ENCODE results near the gene GPR171. TPM values are rescaled to one million over a fixed set of nuclear protein-coding genes. Genes with fewer than 3 reads are reported as not detected.
"Not testable (repeated sequence)": the region's sequence is repeated elsewhere in the genome, so short reads cannot be mapped to it uniquely, and the experiment has no call there.

Gene GPR171
- polyA plus RNA-seq, 3 donors: 0.20 TPM; not detected in 2

GRCh38 chr3:151234825-151235224, 31.8 kb upstream of the GPR171 start:
- no CpG with 5 or more reads among the region's 6 CpGs for WGBS (ENCODE audit: insufficient coverage)
- TF ChIP-seq, protein P1, sequence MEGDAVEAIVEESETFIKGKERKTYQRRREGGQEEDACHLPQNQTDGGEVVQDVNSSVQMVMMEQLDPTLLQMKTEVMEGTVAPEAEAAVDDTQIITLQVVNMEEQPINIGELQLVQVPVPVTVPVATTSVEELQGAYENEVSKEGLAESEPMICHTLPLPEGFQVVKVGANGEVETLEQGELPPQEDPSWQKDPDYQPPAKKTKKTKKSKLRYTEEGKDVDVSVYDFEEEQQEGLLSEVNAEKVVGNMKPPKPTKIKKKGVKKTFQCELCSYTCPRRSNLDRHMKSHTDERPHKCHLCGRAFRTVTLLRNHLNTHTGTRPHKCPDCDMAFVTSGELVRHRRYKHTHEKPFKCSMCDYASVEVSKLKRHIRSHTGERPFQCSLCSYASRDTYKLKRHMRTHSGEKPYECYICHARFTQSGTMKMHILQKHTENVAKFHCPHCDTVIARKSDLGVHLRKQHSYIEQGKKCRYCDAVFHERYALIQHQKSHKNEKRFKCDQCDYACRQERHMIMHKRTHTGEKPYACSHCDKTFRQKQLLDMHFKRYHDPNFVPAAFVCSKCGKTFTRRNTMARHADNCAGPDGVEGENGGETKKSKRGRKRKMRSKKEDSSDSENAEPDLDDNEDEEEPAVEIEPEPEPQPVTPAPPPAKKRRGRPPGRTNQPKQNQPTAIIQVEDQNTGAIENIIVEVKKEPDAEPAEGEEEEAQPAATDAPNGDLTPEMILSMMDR (IDR thresholded peaks at IDR 0.05): no peak
- H3K9me3 ChIP-seq (replicated peaks in 1 of 2; ENCODE audit: control insufficient read depth in 1 of 2, insufficient read depth in 1 of 2, low read length in 2 of 2): no peaks in the 10 kb centered on the region
- H2AFZ ChIP-seq (ENCODE audit: insufficient read depth, low read depth, low read length, poor library complexity, severe bottlenecking): no peak overlapping the region
- H3K27me3 Mint-ChIP-seq (ENCODE audit: low read depth in 3 of 3): no peaks in the 10 kb centered on the region
- no peak overlapping the region for H3K4me2 ChIP-seq (replicated peaks; ENCODE audit: extremely low read depth, low read length, poor library complexity, severe bottlenecking)
- no peak overlapping the region for H3K9ac ChIP-seq (ENCODE audit: insufficient read depth, low read length, poor library complexity, severe bottlenecking)
- H3K4me1 Mint-ChIP-seq: peaks cover 16% of the 10 kb centered on the region
- H3K79me2 ChIP-seq (ENCODE audit: insufficient read depth, low read length): no peaks in the 10 kb centered on the region
- H3K36me3 Mint-ChIP-seq: no peaks in the 10 kb centered on the region
- H3K4me3 Mint-ChIP-seq: no peak overlapping the region
- intact Hi-C loops (cut with micrococcal nuclease): no loop called here
- DNase-seq: no peak
- H3K27ac ChIP-seq (ENCODE audit: low read depth in 1 of 2, low read length in 2 of 2): no peak overlapping the region
- no peaks in the 10 kb centered on the region for H3K36me3 ChIP-seq (replicated peaks in 1 of 2; ENCODE audit: control insufficient read depth in 1 of 2, insufficient read depth in 2 of 2, low read length in 2 of 2)
- H3K27ac Mint-ChIP-seq: peak overlapping the region in 1 of 7 donors; percentile 37
- H3K9me3 Mint-ChIP-seq: no peaks in the 10 kb centered on the region
- H3K4me1 ChIP-seq (ENCODE audit: control insufficient read depth in 1 of 2, insufficient read depth in 2 of 2, low read length in 2 of 2): peaks cover 12 to 18% of the 10 kb centered on the region in 2 donors
- H4K20me1 ChIP-seq (ENCODE audit: insufficient read depth, low read length): no peaks in the 10 kb centered on the region
- no peaks in the 10 kb centered on the region for H3K27me3 ChIP-seq (ENCODE audit: control insufficient read depth in 2 of 2, insufficient read depth in 2 of 2, low read length in 2 of 2)
- H3K4me3 ChIP-seq (replicated peaks in 1 of 3; ENCODE audit: low read depth in 2 of 3, low read length in 3 of 3): no peak overlapping the region

GRCh38 chr3:151232991-151233390, 30.0 kb upstream of the GPR171 start:
- H3K9me3 Mint-ChIP-seq: no peaks in the 10 kb centered on the region
- H3K27ac Mint-ChIP-seq: no peak overlapping the region
- Histone ChIP-seq H3K36me3 (replicated peaks in 1 of 2; ENCODE audit: control insufficient read depth in 1 of 2, insufficient read depth in 2 of 2, low read length in 2 of 2) (no peaks in the 10 kb centered on the region), H2AFZ (ENCODE audit: insufficient read depth, low read depth, low read length, poor library complexity, severe bottlenecking) (no peak overlapping the region), H3K4me2 (replicated peaks; ENCODE audit: extremely low read depth, low read length, poor library complexity, severe bottlenecking) (no peak overlapping the region), H3K9me3 (replicated peaks in 1 of 2; ENCODE audit: control insufficient read depth in 1 of 2, insufficient read depth in 1 of 2, low read length in 2 of 2) (no peaks in the 10 kb centered on the region), H4K20me1 (ENCODE audit: insufficient read depth, low read length) (no peaks in the 10 kb centered on the region), H3K27me3 (ENCODE audit: control insufficient read depth in 2 of 2, insufficient read depth in 2 of 2, low read length in 2 of 2) (no peaks in the 10 kb centered on the region), H3K4me1 (ENCODE audit: control insufficient read depth in 1 of 2, insufficient read depth in 2 of 2, low read length in 2 of 2) (peaks cover 12 to 20% of the 10 kb centered on the region in 2 donors), H3K4me3 (replicated peaks in 1 of 3; ENCODE audit: low read depth in 2 of 3, low read length in 3 of 3) (no peak overlapping the region), H3K9ac (ENCODE audit: insufficient read depth, low read length, poor library complexity, severe bottlenecking) (no peak overlapping the region), H3K27ac (ENCODE audit: low read depth in 1 of 2, low read length in 2 of 2) (no peak overlapping the region), H3K79me2 (ENCODE audit: insufficient read depth, low read length) (no peaks in the 10 kb centered on the region)
- intact Hi-C loops (cut with micrococcal nuclease): no loop called here
- no peaks in the 10 kb centered on the region for H3K36me3 Mint-ChIP-seq
- no peak for DNase-seq
- WGBS (ENCODE audit: insufficient coverage): 100% methylated on average over 3 of the region's 4 CpGs
- peaks cover 20% of the 10 kb centered on the region for H3K4me1 Mint-ChIP-seq
- TF ChIP-seq, protein P1 (IDR thresholded peaks at IDR 0.05): no peak
- no peaks in the 10 kb centered on the region for H3K27me3 Mint-ChIP-seq (ENCODE audit: low read depth in 3 of 3)
- H3K4me3 Mint-ChIP-seq: no peak overlapping the region

- H3K27ac Mint-ChIP-seq; H3K4me3 ChIP-seq (replicated peaks in 1 of 3; ENCODE audit: low read depth in 2 of 3, low read length in 3 of 3); H3K36me3 ChIP-seq (replicated peaks in 1 of 2; ENCODE audit: control insufficient read depth in 1 of 2, insufficient read depth in 2 of 2, low read length in 2 of 2); H3K4me2 ChIP-seq (replicated peaks; ENCODE audit: extremely low read depth, low read length, poor library complexity, severe bottlenecking); H3K4me3 Mint-ChIP-seq; H3K9me3 ChIP-seq (replicated peaks in 1 of 2; ENCODE audit: control insufficient read depth in 1 of 2, insufficient read depth in 1 of 2, low read length in 2 of 2); H3K9ac ChIP-seq (ENCODE audit: insufficient read depth, low read length, poor library complexity, severe bottlenecking); H2AFZ ChIP-seq (ENCODE audit: insufficient read depth, low read depth, low read length, poor library complexity, severe bottlenecking); H4K20me1 ChIP-seq (ENCODE audit: insufficient read depth, low read length); intact Hi-C loops (cut with micrococcal nuclease); H3K79me2 ChIP-seq (ENCODE audit: insufficient read depth, low read length); DNase-seq; H3K9me3 Mint-ChIP-seq; H3K27me3 Mint-ChIP-seq (ENCODE audit: low read depth in 3 of 3); H3K36me3 Mint-ChIP-seq; H3K27me3 ChIP-seq (ENCODE audit: control insufficient read depth in 2 of 2, insufficient read depth in 2 of 2, low read length in 2 of 2); H3K27ac ChIP-seq (ENCODE audit: low read depth in 1 of 2, low read length in 2 of 2): not testable (repeated sequence)
- peaks cover 16 to 26% of the 10 kb centered on the region in 2 donors for H3K4me1 ChIP-seq (ENCODE audit: control insufficient read depth in 1 of 2, insufficient read depth in 2 of 2, low read length in 2 of 2)
- H3K4me1 Mint-ChIP-seq: peaks cover 26% of the 10 kb centered on the region
These were observed 29.4 kb upstream of the GPR171 start for GRCh38 chr3:151232403-151232802.
